CD4-positive, alpha-beta T cell treated with Interleukin-17A for 1 hour (primary cell): Measurements from ENCODE around the gene SH3RF3.

Experiments
- DNase-seq: peaks from one replicate; pipeline ENCODE4 v3.0.0-alpha.2; 2020

The SH3RF3 gene

GRCh38 chr2:109246176-109246575, 117.2 kb downstream of the SH3RF3 start:
- no peak for DNase-seq

GRCh38 chr2:109246616-109247015, 117.6 kb downstream of the SH3RF3 start:
- DNase-seq, result no peak

DNA sequence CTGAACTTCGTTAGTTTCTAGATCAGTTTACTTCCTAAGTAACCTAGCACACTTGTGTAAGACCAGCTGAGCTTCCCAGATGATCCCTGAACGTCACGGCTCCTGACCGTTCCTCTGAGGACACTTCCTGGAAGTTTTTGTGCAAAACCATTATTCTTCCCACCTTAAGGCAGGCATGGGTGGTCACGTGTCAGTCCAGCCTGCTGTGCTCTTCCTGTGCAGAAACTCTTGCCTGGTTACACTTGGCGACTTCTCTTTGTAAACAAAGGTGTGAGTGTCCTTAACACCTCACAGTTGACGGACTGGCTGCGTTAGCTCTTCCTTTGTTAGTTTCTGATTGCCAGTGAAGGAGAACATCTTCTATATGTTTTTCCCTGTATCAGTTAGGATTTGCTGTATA, 118.3 kb downstream of the SH3RF3 start:
- DNase-seq, result no peak

- DNase-seq, result no peak
Measured at GRCh38 chr2:109247812-109248211, 118.8 kb downstream of the SH3RF3 start.

DNA sequence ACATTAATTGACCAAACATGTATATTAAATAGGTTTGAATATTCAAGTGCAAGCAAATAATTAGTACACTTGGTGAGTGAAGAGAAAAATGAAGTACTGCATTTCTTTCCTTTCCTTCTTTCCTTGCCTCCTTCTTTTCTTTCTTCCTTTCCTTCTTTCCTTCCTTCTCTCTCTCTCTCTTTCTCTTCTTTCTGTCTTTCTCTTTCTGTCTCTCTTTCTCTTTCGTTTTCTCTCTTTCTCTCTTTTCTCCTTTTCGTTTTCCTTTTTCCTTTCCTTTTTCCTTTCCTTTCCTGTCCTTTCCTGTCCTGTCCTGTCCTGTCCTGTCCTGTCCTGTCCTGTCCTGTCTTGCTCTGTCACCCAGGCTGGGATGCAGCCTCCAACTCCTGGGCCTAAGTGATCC, 119.6 kb downstream of the SH3RF3 start:
- no peak for DNase-seq

DNA sequence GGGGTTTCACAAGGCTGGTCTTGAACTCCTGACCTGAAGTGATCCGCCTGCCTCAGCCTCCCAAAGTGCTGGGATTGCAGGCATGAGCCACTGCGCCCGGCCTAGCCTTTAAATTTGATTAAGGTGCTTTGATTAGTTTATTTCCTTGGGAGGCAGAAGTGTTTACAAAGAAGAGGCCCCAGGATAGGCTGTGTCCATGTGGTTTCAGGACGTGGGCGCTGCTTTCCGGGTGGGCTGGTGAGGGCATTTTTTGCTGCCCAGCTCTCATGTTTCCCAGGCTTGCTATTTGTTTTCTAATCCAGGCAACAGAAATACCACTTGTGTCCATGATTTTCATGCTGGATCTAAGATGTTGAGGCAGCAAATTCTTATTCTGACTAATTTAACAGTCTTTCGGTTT, 124.2 kb downstream of the SH3RF3 start:
- no peak for DNase-seq

DNA sequence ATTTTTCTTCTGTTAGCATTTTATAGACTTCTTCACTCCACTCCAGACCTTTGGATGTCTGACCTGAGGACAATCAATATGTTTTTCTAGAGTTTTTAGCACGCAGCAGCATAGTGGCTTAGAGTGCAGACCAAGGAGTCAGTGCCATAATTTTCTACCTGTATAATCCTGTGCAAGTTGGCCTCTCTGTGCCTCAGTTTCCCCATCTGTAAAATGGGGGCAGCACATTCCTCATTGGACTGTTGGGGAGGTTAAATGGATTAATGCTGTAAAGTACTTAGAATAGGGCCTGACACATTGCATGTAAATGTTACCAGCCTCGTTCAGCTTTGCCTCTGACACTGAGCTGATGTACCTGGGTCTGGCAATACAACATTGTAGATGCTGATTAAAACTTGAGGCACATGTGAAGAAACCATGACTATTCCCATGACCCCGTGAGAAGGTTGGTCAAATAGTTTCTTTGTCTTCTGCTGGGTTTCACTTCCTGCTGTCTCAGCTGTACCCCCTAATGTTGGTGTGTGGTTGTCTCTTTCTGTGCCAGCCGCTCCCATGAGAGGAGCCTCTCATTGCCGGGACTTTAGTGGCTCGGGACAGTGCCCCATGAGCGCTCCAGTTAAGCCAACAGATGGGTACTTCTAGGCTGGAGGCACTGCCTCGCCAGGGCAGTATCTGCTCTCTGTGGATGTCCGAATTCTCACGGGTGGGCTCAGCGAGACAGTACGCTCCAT, 125.3 kb downstream of the SH3RF3 start:
- DNase-seq, result no peak

- no peak for DNase-seq
Measured at GRCh38 chr2:109255654-109256053, 126.6 kb downstream of the SH3RF3 start.

DNA sequence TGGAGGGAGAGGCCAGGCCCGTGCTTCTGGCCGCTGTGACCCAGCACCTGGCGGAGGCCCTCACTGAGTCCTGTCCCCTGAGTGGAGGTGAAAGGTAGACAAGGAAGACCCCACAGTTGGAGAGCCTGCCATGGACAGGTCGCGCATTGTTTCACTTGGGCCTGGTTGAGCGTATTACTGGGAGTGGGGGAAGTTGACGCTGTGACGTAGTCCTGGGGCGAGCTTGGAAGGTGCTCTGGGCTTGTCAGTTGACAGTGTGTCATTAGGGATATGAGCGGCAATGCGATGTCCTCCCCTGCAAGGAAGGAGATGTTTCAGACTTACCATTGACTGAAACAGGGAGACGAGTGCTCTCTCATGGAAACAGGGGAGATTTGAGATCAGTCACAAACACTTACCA, 127.1 kb downstream of the SH3RF3 start:
- no peak for DNase-seq

DNA sequence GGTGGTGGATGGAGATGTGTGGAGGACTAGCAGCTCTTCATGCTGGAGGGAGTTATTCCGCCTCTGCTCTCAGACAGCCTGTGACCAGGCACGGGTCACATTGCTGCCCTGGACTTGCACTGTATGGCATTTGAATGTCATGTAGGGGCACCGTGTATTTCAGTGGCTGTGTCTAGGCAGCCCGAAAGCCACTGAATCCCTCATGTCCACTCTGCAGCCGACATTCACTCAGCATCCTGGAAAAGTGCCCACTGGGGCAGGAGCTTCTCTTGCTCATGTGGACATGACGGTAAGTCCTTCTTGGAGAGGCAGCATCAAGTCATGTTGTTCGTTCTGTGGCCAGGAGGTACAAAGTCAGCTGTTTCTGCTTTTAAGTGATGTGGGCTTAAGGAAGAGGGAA, 127.9 kb downstream of the SH3RF3 start:
- no peak for DNase-seq

GRCh38 chr2:109257653-109258052, 128.6 kb downstream of the SH3RF3 start:
- no peak for DNase-seq

DNA sequence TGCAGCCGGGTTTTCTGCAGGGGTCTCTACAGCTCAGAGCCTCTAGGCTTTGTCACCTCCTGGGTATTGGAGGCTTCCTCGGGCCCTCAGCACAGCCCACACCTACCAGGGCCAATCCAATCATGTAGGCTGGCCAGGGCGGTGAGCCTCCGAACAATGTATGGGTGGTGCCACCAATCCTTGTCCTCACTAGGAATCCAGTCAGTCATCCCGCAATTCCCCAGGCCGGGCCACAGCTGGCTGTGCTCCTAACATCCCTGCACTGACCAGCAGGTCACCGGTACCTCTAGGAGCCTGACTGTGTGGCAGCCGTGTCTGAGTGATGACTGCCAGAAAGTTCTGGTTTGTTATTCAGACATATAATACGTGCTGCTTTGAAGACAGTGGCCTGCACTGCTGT, 129.4 kb downstream of the SH3RF3 start:
- DNase-seq, result no peak

DNA sequence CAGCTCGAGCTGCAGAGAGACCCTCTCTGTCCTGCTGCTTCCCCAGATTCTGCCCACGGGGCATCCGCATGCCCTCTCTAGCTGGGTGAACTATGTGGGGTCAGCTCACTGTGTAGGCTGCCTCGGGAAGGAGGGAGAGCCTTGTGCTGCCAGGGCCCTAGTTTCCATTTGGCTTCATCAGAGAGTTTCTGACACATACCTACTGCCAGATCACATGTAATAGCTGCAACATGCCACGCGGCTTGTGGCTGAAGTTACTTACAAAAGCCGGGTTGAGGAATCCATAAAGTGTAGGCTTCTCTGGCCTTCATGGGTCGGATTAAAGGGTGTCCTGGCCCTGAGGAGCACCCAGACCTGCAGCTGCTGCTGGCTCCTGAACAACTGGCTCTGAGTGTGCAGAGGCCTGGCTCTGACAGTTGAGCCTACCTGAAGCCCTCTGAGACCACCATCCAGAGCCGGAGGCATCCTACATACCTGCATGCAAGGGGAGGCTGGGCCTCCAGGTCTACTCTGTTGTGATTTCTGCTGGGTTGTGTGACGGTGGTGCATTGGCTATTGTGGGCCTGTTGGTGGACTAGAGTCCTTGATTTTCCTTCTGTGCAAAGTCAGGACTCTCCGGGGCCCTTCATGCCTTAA, 130.0 kb downstream of the SH3RF3 start:
- no peak for DNase-seq

DNA sequence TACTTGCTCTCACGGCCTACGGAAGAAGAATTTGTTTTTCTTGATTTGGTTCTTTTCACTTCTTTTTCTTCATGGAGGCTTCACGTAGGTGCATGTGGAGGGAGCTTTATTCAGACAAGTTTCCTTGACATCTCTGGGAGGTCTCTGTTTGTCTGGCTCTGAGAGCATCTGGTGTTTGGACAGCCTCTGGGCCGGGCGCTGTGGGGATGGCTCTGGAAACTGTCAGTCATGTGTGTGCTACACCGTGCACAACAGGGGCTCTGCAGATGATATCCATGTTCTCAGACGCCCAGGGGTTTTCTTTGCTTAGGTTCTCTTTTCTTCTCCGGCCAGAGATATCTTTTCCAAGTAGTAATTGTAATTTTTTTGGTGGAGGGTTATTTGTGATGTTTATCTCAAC, 130.7 kb downstream of the SH3RF3 start:
- no peak for DNase-seq

DNA sequence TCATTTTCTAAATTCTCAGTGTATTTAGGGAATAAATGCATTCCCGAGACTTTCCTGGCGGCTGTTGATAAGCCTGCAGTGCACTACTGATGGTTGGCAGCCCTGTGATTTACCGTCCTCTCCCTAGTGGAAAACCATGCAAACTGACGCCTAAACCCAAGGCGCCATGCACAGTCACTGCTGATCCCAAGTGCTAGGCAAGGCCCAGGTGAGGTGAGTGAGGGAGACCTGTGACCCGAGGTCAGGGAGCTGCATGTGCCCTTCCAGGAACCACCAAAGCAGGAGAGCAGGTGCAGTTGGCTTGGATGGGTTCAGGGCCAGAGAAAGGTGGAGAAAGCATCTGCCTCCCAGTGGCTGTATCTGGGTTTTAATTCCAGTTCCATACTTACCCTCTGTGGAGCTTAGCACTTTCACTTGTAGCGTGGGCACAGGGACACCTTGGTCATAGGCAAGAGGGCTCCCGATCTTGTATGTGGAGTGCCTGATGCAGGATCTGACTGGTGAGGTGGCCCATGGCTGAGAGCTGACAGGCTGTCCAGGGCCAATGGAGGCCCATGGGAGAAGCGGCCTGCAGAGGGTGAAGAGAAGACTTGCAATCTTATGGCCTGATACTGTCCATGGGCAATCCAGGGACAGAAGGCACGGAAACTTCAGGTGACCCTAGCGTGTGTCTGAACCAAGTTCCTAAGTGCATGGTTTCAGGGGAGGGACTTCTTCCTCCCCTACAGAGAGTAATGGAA, 131.3 kb downstream of the SH3RF3 start:
- no peak for DNase-seq

- DNase-seq, result peak; percentile 3
Measured at GRCh38 chr2:109260886-109261700, 132.1 kb downstream of the SH3RF3 start.

DNA sequence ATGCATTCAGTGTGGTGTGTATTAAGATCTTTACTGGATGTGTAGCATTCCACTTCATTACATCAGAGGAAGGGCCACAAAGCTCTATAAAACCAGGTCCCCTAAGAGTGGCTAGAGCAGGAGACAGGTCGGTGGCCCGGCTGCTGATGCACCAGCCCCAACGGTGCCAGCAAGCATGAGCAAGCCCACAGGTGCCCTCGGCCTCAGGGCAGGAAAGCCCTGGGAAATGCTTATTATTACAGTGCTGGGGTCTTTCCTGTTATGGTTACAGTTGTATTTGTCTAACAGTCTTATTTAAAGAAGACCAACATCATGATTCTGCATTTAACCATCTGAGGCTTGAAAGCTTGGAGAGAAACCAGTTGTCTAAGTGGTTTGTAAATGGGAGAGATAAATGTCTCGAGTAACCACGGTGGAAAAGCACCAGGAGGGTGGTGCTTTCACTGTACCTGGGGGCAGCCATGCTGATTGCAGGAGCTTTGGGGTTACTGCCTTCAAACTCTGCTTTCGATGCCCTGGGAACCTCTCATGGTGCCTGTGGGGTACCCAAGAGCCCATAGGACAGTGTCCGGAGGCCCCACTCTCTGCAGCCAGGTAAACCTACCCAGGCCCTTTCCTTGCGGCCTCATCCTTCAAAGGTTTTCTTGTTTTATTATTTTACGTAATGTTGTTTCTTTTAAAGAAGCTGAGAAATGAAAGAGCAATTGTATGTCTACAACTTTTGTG, 133.1 kb downstream of the SH3RF3 start:
- DNase-seq, result no peak

DNA sequence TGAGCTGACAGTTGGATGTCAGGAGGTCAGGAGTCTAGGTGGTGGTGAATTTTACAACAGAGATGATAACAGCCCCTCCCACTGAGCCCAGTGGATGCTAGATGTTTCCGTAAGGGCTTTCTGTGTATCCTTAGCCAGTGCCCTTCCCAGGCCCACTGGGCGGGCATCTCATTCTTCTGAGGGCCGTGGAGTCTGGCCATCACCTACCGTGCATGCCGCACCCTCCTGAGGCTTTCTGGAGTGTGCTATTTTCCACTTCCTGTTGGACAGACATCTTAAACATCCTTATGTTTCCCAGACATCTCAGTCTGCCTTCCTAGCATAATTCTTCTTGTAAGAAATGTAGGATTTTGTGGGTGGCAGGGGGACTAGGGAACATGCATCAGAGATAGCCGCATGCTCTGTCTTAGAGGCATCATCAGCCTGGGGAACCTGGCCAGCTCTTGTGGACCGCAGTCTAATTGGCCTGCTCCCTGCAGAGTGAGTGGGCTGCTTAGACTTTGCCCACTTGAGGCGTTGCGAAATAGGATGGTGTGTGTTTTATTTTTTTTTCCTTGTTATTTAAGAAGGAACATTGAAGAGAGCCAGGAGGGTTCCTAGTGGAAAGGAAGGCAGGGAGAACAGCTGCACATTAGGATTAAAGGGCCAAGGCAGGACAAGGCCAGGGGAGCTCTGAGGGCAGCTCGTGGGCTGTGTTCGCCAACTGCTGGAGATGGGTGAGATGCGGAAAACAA, 135.8 kb downstream of the SH3RF3 start:
- no peak for DNase-seq

GRCh38 chr2:109265369-109265768, 136.4 kb downstream of the SH3RF3 start:
- DNase-seq, result no peak

DNA sequence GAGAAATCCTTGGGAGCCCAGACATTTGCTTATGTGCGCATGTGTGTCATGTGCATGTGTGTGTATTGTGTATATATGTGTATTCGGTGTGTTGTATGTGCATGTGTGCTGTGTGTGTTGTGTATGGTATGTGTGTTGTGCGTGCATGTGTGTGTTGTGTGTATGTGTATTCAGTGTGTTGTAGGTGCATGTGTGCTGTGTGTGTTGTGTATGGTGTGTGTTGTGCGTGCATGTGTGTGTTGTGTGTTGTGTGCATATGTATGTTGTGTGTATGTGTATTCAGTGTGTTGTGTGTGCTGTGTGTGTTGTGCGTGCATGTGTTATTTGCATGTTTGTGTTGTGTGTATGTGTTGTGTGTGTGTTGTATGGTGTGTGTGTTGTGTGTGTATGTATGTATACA, 136.9 kb downstream of the SH3RF3 start:
- DNase-seq, result no peak

- DNase-seq, result no peak
Measured at GRCh38 chr2:109266496-109266895, 137.5 kb downstream of the SH3RF3 start.
